ENCODE results near the gene DCTN5. TPM values are rescaled to one million over a fixed set of nuclear protein-coding genes. Genes with fewer than 3 reads are reported as not detected.
A peak's percentile ranks its signal among the peaks of the same experiment; 100 is the strongest.

The DCTN5 gene
- total and polyA plus RNA-seq, 2 of the 13 experiments (the other 11 are each of a cell fraction or from before 2014, with no cell fraction given): 105 to 207 TPM

DNA sequence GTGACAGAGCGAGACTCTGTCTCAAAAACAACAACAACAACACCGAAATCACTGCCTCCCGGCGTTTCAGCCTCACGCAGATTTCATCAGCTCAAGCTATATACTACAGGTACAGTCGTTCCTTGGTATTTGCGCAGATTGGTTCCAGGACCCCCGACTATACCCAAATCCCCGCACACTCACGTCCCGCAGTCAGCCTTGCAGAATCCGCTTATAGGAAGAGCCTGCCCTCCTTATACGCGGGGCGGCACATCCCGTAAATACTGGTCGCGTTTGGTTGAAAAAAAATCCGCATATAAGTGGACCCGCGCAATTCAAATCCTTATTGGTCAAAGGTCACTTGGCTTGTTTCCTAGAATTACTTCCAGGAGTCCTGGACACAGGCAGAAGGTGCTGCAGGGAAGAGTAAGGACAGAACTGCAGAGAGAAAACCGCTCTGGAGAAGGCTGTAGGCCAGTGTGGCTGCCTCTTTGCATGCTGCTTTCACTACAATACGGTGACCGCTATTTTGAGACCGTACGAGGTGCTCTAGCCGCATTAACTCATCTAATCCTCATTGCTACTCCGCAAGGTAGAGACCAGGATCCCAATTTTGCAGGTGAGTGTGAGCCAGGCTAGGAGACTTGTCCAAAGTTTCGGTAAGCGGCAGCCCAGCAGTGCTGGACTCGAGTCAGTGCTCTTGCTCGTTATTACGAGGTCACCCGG, 45.9 kb upstream of the DCTN5 start (continued):
- TF ChIP-seq, protein P1, sequence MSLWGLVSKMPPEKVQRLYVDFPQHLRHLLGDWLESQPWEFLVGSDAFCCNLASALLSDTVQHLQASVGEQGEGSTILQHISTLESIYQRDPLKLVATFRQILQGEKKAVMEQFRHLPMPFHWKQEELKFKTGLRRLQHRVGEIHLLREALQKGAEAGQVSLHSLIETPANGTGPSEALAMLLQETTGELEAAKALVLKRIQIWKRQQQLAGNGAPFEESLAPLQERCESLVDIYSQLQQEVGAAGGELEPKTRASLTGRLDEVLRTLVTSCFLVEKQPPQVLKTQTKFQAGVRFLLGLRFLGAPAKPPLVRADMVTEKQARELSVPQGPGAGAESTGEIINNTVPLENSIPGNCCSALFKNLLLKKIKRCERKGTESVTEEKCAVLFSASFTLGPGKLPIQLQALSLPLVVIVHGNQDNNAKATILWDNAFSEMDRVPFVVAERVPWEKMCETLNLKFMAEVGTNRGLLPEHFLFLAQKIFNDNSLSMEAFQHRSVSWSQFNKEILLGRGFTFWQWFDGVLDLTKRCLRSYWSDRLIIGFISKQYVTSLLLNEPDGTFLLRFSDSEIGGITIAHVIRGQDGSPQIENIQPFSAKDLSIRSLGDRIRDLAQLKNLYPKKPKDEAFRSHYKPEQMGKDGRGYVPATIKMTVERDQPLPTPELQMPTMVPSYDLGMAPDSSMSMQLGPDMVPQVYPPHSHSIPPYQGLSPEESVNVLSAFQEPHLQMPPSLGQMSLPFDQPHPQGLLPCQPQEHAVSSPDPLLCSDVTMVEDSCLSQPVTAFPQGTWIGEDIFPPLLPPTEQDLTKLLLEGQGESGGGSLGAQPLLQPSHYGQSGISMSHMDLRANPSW (CRISPR knock-in tag; IDR thresholded peaks at IDR 0.05; ENCODE audit: borderline replicate concordance): no peak
- TF ChIP-seq, protein P2, sequence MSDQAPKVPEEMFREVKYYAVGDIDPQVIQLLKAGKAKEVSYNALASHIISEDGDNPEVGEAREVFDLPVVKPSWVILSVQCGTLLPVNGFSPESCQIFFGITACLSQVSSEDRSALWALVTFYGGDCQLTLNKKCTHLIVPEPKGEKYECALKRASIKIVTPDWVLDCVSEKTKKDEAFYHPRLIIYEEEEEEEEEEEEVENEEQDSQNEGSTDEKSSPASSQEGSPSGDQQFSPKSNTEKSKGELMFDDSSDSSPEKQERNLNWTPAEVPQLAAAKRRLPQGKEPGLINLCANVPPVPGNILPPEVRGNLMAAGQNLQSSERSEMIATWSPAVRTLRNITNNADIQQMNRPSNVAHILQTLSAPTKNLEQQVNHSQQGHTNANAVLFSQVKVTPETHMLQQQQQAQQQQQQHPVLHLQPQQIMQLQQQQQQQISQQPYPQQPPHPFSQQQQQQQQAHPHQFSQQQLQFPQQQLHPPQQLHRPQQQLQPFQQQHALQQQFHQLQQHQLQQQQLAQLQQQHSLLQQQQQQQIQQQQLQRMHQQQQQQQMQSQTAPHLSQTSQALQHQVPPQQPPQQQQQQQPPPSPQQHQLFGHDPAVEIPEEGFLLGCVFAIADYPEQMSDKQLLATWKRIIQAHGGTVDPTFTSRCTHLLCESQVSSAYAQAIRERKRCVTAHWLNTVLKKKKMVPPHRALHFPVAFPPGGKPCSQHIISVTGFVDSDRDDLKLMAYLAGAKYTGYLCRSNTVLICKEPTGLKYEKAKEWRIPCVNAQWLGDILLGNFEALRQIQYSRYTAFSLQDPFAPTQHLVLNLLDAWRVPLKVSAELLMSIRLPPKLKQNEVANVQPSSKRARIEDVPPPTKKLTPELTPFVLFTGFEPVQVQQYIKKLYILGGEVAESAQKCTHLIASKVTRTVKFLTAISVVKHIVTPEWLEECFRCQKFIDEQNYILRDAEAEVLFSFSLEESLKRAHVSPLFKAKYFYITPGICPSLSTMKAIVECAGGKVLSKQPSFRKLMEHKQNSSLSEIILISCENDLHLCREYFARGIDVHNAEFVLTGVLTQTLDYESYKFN (CRISPR knock-in tag; conservative IDR thresholded peaks at IDR 0.05): no peak
- TF ChIP-seq PTBP1 (IDR thresholded peaks at IDR 0.05; ENCODE audit: low read depth, low read length, poor library complexity, severe bottlenecking) (no peak), MEF2D (CRISPR knock-in tag; IDR thresholded peaks at IDR 0.05) (no peak), CEBPG (CRISPR knock-in tag; IDR thresholded peaks at IDR 0.05) (no peak), ZIK1 (CRISPR knock-in tag; IDR thresholded peaks at IDR 0.05; ENCODE audit: borderline replicate concordance, low read depth) (peak; percentile 7; the same call in 1 of the 2 replicates), ZNF256 (CRISPR knock-in tag; conservative IDR thresholded peaks at IDR 0.05) (0 out of 2 replicates have a peak, but pooled peaks have one; percentile 69), FOXP1 (IDR thresholded peaks at IDR 0.05) (no peak), FOXP1 (CRISPR knock-in tag; IDR thresholded peaks at IDR 0.05) (no peak), ARNT (IDR thresholded peaks at IDR 0.05) (no peak)
- TF ChIP-seq, protein P3, sequence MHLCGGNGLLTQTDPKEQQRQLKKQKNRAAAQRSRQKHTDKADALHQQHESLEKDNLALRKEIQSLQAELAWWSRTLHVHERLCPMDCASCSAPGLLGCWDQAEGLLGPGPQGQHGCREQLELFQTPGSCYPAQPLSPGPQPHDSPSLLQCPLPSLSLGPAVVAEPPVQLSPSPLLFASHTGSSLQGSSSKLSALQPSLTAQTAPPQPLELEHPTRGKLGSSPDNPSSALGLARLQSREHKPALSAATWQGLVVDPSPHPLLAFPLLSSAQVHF (CRISPR knock-in tag; IDR thresholded peaks at IDR 0.05): no peak
- TF ChIP-seq, protein P4, sequence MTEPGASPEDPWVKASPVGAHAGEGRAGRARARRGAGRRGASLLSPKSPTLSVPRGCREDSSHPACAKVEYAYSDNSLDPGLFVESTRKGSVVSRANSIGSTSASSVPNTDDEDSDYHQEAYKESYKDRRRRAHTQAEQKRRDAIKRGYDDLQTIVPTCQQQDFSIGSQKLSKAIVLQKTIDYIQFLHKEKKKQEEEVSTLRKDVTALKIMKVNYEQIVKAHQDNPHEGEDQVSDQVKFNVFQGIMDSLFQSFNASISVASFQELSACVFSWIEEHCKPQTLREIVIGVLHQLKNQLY (CRISPR knock-in tag; IDR thresholded peaks at IDR 0.05): no peak
- TF ChIP-seq, protein P5, sequence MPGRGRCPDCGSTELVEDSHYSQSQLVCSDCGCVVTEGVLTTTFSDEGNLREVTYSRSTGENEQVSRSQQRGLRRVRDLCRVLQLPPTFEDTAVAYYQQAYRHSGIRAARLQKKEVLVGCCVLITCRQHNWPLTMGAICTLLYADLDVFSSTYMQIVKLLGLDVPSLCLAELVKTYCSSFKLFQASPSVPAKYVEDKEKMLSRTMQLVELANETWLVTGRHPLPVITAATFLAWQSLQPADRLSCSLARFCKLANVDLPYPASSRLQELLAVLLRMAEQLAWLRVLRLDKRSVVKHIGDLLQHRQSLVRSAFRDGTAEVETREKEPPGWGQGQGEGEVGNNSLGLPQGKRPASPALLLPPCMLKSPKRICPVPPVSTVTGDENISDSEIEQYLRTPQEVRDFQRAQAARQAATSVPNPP (CRISPR knock-in tag; IDR thresholded peaks at IDR 0.05): no peak
- TF ChIP-seq, protein P6, sequence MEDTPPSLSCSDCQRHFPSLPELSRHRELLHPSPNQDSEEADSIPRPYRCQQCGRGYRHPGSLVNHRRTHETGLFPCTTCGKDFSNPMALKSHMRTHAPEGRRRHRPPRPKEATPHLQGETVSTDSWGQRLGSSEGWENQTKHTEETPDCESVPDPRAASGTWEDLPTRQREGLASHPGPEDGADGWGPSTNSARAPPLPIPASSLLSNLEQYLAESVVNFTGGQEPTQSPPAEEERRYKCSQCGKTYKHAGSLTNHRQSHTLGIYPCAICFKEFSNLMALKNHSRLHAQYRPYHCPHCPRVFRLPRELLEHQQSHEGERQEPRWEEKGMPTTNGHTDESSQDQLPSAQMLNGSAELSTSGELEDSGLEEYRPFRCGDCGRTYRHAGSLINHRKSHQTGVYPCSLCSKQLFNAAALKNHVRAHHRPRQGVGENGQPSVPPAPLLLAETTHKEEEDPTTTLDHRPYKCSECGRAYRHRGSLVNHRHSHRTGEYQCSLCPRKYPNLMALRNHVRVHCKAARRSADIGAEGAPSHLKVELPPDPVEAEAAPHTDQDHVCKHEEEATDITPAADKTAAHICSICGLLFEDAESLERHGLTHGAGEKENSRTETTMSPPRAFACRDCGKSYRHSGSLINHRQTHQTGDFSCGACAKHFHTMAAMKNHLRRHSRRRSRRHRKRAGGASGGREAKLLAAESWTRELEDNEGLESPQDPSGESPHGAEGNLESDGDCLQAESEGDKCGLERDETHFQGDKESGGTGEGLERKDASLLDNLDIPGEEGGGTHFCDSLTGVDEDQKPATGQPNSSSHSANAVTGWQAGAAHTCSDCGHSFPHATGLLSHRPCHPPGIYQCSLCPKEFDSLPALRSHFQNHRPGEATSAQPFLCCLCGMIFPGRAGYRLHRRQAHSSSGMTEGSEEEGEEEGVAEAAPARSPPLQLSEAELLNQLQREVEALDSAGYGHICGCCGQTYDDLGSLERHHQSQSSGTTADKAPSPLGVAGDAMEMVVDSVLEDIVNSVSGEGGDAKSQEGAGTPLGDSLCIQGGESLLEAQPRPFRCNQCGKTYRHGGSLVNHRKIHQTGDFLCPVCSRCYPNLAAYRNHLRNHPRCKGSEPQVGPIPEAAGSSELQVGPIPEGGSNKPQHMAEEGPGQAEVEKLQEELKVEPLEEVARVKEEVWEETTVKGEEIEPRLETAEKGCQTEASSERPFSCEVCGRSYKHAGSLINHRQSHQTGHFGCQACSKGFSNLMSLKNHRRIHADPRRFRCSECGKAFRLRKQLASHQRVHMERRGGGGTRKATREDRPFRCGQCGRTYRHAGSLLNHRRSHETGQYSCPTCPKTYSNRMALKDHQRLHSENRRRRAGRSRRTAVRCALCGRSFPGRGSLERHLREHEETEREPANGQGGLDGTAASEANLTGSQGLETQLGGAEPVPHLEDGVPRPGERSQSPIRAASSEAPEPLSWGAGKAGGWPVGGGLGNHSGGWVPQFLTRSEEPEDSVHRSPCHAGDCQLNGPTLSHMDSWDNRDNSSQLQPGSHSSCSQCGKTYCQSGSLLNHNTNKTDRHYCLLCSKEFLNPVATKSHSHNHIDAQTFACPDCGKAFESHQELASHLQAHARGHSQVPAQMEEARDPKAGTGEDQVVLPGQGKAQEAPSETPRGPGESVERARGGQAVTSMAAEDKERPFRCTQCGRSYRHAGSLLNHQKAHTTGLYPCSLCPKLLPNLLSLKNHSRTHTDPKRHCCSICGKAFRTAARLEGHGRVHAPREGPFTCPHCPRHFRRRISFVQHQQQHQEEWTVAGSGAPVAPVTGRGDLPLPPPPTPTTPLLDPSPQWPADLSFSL (CRISPR knock-in tag; IDR thresholded peaks at IDR 0.05): peak; percentile 17; the same call in 1 of the 2 replicates
